HFFc6 (cell line): Measurements from ENCODE around the gene GID8. TPM values are rescaled to one million over a fixed set of nuclear protein-coding genes. Genes with fewer than 3 reads are reported as not detected.

Experiments used
- DNase-seq: peaks from one replicate; pipeline ENCODE4 v3.0.0-alpha.2; 2018
- H3K27ac Mint-ChIP-seq: 2 replicates; pipeline ENCODE4 v1.8.0; 2020; ENCODE audit warnings: mild to moderate bottlenecking, mixed read lengths
- H3K27me3 Mint-ChIP-seq: 2 replicates; pipeline ENCODE4 v1.8.0; 2021; ENCODE audit warnings: mild to moderate bottlenecking, moderate library complexity, mixed read lengths; ENCODE audit not compliant: insufficient read depth
- H3K36me3 Mint-ChIP-seq: 2 replicates; pipeline ENCODE4 v1.8.0; 2021; ENCODE audit warnings: low read depth, mixed read lengths
- H3K4me1 Mint-ChIP-seq: 2 replicates; pipeline ENCODE4 v1.8.0; 2020; ENCODE audit warnings: low read depth, mixed read lengths
- H3K4me3 Mint-ChIP-seq: 2 replicates; pipeline ENCODE4 v1.8.0; 2020; ENCODE audit warnings: mild to moderate bottlenecking, moderate library complexity, mixed read lengths
- H3K9me3 Mint-ChIP-seq: 2 replicates; pipeline ENCODE4 v1.8.0; 2020; ENCODE audit warnings: mild to moderate bottlenecking, mixed read lengths
- total RNA-seq, 6 experiments: library from RNA; stranded (reverse); fragmentation: NEBNext Ultra II Directional; extraction: Animal tissue kit (Norgen Biotek cat#: 25700); gene quantifications; 2 replicates in 1 of 6; 3 replicates in 5 of 6; pipeline ENCODE4 v1.2.3, GENCODE V29; 2021
- TF ChIP-seq, protein P1 (sequence below): fragments of 200-600 bp; sonication (generic); IDR thresholded peaks from 2 replicates; pipeline ENCODE4 v1.5.0; 2021; ENCODE audit warnings: antibody characterized with exemption, mild to moderate bottlenecking

The GID8 gene
- total RNA-seq, 6 experiments from 2014 or later: 19.1 to 26.9 (median 22.6) TPM

DNA sequence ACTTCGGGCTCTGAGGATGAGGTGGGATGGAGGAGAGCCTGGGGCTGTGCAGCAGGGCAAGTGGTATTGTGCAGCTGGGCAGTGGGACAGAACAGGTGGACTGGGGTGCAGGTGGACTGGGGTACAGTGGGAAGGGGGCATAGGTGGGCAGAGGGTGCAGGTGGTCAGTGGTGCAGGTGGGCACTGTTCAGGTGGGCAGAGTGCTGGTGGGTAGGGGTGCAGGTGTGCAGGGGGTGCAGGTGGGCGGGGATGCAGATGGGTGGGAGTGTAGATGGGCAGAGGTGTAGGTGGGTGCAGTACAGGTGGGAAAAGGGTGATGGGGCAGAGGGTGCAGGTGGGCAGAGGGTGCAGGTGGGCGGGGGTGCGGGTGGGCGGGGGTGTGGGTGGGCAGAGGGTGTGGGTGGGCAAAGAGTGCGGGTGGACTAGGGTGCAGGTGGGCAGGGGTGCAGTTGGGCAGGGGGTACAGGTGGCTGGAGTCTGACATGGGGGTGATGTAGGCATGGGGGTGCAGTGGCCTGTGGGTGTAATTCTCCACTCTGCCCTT is 48.4 kb downstream of the GID8 start:
- H3K27me3 Mint-ChIP-seq: peaks cover 41% of the 10 kb centered on the region

DNA sequence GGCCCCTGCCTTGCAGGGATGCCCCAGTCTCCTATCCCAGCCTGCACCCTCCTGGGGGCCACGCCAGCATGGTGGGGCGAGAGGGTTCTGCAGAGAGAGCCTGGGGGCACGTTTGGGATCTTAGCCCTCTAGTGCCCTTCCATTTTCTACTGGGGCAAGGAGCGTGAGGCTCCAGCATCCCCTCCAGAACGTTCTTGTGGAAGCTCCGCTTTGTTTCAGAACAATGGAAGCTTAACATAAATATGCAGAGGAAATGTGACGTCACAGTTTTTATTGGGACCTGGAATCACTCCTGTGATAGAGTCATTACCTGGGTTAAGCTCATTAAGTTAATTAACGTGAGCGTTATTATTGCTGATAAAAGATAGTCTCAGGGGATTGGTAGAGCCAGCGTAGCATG is 49.2 kb downstream of the GID8 start:
- TF ChIP-seq, protein P1, sequence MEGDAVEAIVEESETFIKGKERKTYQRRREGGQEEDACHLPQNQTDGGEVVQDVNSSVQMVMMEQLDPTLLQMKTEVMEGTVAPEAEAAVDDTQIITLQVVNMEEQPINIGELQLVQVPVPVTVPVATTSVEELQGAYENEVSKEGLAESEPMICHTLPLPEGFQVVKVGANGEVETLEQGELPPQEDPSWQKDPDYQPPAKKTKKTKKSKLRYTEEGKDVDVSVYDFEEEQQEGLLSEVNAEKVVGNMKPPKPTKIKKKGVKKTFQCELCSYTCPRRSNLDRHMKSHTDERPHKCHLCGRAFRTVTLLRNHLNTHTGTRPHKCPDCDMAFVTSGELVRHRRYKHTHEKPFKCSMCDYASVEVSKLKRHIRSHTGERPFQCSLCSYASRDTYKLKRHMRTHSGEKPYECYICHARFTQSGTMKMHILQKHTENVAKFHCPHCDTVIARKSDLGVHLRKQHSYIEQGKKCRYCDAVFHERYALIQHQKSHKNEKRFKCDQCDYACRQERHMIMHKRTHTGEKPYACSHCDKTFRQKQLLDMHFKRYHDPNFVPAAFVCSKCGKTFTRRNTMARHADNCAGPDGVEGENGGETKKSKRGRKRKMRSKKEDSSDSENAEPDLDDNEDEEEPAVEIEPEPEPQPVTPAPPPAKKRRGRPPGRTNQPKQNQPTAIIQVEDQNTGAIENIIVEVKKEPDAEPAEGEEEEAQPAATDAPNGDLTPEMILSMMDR: no peak
- no peak overlapping the region for H3K4me3 Mint-ChIP-seq
- H3K9me3 Mint-ChIP-seq: no peaks in the 10 kb centered on the region
- H3K4me1 Mint-ChIP-seq: no peaks in the 10 kb centered on the region
- H3K36me3 Mint-ChIP-seq: no peaks in the 10 kb centered on the region
- no peak for DNase-seq
- no peak overlapping the region for H3K27ac Mint-ChIP-seq
- H3K27me3 Mint-ChIP-seq: peaks cover 37% of the 10 kb centered on the region

More for the DNA sequence above, 48.4 kb downstream of the GID8 start:
- DNase-seq: no peak
- H3K9me3 Mint-ChIP-seq: no peaks in the 10 kb centered on the region
- H3K4me1 Mint-ChIP-seq: no peaks in the 10 kb centered on the region
- H3K4me3 Mint-ChIP-seq: no peak overlapping the region
- no peak overlapping the region for H3K27ac Mint-ChIP-seq
- H3K36me3 Mint-ChIP-seq: no peaks in the 10 kb centered on the region
- TF ChIP-seq, protein P1: no peak

DNA sequence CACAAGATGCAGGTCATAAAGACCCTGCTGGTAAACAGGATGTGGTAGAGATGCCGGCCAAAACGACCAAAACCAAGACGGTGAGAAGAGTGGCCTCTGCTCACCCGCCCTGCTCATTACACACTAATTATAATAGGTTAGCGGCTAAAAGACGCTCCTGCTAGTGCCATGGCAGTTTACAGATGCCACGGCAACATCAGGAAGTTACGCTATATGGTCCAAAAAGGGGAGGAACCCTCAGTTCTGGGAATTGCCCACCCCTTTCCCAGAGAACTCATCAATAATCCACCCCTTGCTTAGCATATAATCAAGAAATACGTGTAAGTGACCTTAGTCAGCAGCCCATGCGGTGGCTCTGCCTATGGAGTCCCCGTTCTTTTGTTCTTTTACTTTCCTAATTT is 51.3 kb downstream of the GID8 start:
- peaks cover 26% of the 10 kb centered on the region for H3K27me3 Mint-ChIP-seq
- H3K4me3 Mint-ChIP-seq: peak overlapping the region; percentile 63; the same call in 1 of the 2 replicates
- H3K9me3 Mint-ChIP-seq: no peaks in the 10 kb centered on the region

DNA sequence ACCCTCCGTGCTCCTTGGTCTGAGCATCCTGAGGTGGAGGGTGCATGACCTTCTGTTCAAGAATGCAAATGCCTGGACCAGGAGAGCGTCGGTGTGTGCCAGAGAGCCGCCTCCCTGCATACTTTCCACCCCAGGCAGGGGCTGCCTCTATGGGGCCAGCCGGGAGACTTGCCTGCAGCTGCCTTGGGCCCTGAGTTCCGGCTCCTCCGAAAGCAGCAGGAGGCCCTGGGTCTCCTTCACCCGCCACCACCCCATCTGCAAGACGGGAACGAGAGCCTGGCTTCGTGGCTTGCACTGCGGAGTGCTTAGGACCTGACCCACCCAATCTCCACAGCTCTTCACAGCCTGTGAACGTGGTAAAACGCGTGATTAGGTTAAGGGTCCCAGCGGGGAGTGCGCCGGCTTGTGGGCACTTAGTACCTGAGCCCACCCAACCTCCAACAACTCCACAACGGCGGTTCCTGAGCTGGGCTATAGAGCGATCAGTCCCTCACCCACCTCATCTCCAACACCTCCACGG is 52.4 kb downstream of the GID8 start:
- Mint-ChIP-seq H3K36me3 (no peaks in the 10 kb centered on the region), H3K9me3 (no peaks in the 10 kb centered on the region), H3K27ac (no peak overlapping the region), H3K4me3 (no peak overlapping the region), H3K4me1 (no peaks in the 10 kb centered on the region), H3K27me3 (peaks cover 31% of the 10 kb centered on the region)
- TF ChIP-seq, protein P1: no peak
- DNase-seq: no peak

More for the DNA sequence above, 51.3 kb downstream of the GID8 start:
- TF ChIP-seq, protein P1: no peak
- DNase-seq: no peak
- Mint-ChIP-seq H3K4me1 (no peaks in the 10 kb centered on the region), H3K36me3 (no peaks in the 10 kb centered on the region), H3K27ac (no peak overlapping the region)

DNA sequence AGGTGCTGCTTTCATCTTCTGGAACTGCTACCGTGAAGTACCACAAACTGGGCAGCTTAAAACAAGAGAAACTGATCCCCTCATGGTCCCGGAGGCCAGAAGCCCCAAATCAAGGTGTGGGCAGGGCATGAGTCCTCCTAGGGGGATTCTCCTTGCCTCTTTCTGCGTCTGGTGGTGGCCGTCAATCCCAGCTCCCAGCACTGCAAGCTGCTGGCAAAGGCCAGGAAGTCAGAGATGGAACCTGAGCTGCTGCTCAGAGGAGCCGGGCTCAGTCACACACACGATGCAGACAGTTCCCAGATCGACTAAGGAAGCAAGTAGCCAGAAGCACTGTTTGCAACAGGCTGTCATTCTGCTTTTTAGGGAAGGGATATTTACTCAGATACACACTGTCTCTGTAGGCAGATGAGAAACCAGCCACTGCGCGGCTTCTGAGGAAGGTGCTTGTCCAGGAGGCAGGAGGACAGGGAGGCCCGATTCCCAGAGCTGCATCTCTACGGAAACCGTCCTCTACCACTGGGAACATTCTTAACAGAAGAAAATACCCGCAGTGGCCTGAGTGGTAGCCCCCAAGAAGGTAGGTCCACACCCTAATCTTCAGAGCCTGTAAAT is 53.4 kb downstream of the GID8 start:
- H3K4me1 Mint-ChIP-seq: no peaks in the 10 kb centered on the region
- H3K27ac Mint-ChIP-seq: no peak overlapping the region
- H3K27me3 Mint-ChIP-seq: peaks cover 38% of the 10 kb centered on the region
- H3K9me3 Mint-ChIP-seq: no peaks in the 10 kb centered on the region
- H3K4me3 Mint-ChIP-seq: no peak overlapping the region
- DNase-seq: no peak
- TF ChIP-seq, protein P1: no peak
- no peaks in the 10 kb centered on the region for H3K36me3 Mint-ChIP-seq
